Measurements from ENCODE around the gene SLC6A1.
A peak's percentile ranks its signal among the peaks of the same experiment; 100 is the strongest.
"Not testable (repeated sequence)": the region's sequence is repeated elsewhere in the genome, so short reads cannot be mapped to it uniquely, and the experiment has no call there.

SLC6A1 gene

GRCh38 chr3:11022115-11022514, 29.6 kb downstream of the SLC6A1 start:
- no peak for DNase-seq

DNA sequence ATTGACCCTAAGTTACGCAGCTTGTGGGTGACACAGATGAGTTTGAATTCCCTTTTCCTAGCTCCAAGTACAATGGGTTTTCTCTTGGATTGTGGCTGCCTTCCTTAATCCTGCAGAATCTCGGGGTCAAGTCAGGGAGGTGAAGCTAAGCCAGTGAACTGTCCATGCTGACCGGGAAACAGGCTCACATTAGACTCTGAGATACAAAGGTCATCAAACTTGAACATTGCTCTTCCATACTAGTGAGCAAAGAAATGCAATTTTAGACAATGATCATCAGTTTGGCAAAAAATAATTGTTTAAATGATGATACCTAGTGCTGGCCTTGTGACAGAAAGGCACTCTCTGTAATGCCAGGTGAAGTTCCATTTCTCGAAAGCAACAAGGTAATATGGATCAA, 31.6 kb downstream of the SLC6A1 start:
- no peak for DNase-seq

DNA sequence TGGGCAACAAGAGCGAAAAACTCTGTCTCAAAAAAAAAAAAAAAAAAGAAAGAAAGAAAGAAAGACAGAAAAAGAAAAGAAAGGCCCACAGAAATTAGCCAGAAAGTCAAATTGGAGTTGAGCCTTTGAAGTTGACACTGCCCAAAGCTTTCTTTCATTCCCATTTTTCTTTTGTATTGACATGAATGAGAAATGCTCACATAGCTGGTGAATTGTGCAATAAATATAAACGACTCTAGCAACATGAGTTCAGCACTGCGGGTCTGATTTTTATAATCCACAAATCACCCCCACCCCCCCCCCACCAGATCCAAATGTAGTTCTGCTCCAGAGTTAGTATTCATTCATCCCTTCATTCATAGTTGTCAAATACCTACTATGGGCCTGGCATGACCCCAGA, 37.4 kb downstream of the SLC6A1 start:
- DNase-seq, result no peak

DNA sequence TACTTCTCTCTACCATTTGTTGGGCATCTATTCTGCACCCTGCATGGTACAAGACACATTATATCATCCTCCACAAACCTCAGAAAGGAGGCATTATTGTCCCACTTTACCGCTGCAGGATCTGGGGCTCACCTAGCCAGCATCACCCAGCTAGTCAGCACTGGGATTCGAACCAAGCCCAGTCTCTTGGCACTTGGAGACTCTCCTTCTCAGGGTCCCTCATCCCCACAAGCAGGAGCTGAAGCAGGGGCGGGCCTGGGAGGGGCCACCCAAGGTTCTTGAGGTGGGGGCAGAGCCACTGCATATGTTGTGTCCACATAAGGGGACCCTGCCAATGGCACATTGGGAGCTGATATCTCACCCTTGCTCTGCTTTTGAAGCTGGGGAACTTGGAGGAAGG, 41.3 kb downstream of the SLC6A1 start:
- no peak for DNase-seq

DNA sequence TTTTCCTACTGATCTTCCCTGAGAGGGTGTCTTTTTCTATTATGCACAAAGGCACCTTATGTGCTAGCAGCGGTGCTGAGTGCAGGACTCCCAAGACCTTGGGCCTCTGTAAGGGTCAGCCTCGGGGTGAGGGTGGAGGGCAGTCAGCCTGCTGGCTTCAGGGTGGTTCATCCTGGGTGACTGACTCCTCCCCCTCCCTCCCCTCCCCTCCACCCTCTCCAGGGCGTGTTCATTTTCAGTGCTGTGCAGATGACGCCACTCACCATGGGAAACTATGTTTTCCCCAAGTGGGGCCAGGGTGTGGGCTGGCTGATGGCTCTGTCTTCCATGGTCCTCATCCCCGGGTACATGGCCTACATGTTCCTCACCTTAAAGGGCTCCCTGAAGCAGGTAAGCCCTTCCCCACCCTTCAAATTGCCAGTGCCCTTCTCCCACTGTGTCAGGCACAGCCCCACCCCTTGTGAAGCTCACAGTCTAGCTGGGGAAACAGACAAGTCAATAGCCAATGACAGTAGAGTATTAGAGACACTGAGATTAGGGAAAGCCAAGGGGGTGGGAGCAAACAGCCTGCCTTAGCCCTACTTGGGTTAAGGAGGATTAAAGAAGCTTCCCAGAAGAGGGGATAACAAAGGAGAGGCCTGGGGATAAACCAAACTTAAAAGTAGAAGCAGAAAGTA, 41.9 kb downstream of the SLC6A1 start:
- DNase-seq, result no peak

- DNase-seq, result no peak
Observed at GRCh38 chr3:11035757-11036505, 43.4 kb downstream of the SLC6A1 start.

DNA sequence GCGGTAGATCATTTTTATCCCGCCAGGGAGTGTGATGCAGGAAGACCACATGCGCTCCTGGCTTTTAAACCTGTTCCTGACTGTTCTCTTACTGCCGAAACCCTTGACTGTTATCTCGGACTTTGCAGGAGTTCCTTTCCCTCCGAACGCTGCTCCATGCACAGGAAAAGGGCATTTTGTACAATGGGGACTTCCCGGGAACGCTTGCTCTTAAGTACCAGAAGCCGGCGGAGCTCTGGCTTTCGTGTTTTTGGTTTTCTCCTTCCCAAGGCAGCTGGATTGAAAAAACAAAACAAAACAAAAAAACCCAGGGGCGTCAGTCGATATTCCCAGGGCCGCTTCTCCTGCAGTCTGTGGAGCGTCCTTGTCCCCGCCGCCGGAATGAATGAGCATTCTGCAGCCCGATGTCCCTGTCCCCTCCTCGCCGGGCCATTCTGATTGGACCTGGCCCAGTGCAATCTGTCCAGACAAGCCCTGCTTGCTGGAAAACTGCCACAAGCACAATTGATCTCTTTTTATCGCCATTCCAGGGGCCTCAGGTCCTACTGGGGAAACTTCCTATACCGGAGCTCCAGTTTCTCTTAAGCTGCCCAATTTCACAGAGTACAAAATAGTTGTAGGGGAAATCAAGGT, 44.8 kb downstream of the SLC6A1 start:
- no peak for DNase-seq

- no peak for DNase-seq
Observed at GRCh38 chr3:11037976-11038375, 45.4 kb downstream of the SLC6A1 start.

DNA sequence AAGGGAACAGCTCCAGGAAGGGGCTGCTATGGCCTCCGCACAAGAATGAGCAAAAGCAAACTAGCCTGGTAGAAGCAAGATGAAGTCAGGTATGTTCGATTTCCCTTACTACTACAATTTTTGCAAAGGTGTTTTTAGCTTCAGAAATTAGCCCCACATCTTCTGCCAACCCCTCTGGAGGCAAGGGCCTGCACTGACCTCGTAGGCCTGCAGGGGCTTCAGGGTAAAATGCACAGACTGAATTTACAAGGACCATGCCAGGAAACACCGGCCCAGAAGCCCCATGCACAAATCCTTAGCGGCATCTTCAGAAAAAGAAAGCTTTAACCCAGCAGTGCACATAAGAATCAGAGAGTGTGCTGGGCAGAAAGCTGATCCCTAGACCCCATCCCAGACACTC, 53.0 kb downstream of the SLC6A1 start:
- no peak for DNase-seq

DNA sequence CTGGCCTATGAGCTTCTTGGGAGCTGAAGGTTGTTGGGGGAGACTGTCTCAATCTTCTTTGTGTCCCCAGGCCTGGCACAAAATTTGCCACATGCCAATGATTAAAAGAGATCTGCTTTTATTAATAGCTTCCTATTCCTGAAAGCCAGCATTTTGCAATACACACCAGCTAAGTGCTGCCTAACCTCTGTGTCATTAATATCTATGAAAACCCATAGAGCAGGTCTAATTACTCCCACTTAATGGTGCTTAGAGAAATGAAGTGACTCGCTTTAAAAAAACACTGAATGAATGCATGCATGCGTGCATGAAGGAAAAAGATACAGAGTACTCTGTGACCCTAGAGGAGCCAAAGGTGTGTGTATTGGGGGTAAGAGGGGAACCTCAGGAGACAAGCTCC, 55.0 kb downstream of the SLC6A1 start:
- no peak for DNase-seq

- no peak for DNase-seq
Observed at GRCh38 chr3:11050666-11051323, 58.2 kb downstream of the SLC6A1 start.

DNA sequence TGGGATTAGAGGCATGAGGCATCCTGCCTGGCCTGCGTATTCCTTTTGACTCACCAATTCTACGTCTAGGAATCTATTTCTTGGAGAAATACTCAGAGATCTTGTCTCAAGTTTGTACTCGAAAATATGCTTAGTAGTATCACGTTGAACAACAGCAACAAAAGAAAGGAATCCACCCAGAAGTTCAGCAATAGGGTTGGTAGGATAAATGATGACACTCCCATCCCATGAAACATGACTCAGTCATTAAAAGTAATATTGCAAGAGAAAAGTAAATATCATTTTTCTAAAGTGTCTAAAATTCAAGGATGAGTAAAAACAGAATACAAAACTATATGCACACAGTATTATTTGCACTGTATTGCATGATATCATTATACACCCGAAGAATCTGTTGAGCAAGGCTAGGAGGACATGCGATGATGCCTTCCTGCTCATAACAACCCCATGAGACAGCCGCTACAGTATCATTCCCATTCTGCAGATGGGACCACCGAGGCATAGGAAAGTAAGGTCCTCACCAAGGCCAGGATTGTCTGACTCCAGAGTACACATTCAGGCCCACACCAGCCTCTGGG, 61.5 kb downstream of the SLC6A1 start:
- no peak for DNase-seq

- no peak for DNase-seq
Observed at GRCh38 chr3:11054739-11055438, 62.3 kb downstream of the SLC6A1 start.

DNA sequence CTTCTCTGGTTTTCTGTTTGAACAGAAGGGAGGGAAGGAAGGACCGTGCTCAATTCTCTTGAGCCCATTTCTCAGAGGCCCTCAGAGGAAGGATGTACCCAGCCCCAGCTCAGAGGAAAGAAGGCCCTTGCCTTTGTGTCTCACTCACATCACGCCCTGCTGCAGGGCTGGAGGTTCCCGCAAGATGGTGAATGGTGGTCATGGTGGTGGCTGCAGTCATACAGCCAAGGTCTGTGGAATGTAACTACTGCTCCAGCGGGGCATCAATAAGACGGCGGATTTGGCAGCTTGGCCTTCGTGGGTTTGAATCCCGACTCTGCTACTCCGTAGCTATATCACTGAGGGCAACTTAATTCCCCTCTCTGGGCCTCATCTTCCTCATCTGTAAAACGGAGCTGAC, 62.9 kb downstream of the SLC6A1 start:
- no peak for DNase-seq

DNA sequence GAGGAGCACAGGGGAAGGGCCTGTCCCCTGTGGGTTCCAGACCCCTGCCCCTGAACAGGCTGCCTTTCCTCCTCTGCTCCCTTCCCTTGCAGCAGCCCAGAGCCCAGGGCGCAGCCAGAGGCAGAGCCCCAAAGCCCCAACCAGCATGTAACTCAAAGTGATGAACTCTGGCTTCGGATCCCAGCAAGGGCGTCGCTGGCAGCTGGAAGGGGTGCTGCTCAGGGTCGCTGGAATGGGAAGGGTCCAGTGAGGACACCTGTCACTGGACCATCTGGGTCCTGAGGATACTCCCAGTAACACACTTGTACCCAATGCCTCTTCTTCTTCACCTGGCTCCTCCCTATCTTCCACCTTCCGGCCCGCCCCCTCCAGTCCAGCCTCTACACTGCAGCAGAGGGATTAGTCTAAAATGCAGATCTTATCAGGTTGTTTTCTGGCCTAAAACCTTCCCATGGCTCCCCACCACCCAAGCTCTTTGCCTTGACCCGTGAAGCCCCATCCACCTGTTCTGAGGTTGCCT, 64.0 kb downstream of the SLC6A1 start:
- DNase-seq, result no peak

DNA sequence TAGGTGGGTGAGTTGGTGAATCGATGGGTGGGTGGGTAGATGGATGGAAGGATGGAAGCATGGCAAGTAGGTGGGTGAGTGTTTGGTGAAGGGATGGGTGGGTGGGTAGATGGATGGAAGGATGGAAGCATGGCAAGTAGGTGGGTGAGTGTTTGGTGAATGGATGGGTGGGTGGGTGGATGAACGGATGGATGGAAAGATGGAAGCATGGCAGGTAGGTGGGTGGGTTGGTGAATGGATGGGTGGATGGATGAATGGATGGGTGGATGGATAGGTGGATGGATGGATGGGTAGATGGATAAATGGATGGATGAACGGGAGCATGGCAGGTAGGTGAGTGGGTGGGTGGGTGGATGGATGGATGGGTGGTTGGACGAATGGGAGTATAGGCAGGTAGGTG, 65.1 kb downstream of the SLC6A1 start:
- no peak for DNase-seq

DNA sequence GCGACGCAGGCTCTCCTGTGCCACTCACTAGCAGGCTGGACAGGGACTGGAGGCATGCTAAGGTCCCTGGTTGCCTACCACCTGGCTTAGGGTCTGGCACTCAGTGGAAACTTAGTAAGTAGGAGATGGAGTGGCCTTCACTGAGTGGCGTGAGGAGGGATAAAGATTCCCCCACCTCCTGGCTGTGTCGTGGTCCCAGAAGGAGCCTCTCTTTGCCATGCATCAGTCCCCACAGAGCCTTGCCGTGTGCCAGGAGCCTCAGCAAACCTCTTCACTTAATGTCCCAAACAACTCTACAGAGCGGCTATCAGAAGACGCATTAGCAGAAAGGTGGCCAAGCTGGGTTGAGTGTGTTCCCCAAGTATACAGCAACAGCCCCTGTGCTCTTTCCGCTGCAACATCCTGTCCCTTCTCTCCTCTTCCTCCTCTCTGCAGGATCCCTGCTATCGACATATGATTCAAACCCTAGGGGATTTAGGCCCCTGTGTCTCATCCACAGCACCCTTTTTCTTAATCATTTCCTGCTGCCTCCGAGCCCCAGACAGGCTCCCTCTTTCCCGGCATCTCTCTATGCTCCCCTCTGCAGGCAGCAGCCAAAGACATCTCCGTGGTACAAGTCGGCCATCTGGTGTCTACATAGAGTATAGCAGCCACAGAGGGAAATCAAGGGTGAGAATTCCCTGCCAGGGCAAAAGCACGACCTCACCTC, 66.7 kb downstream of the SLC6A1 start:
- peak in 1 of 2 experiments; percentile 5 for DNase-seq

DNA sequence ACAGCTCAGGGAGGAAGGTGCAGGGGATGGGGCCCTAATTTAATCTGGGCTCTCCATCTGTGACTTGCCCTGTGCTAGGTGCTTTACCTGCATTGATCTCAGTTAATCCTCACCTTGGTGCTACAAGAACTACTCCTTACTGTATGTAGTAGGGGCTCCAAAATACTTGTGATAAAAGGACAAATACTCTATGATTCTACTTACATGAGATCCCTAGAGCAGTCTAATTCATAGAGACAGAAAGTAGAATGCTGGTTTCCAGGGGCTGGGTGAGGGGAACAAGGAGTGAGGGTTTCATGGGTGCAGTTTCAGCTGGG, 67.2 kb downstream of the SLC6A1 start:
- DNase-seq, result no peak

DNA sequence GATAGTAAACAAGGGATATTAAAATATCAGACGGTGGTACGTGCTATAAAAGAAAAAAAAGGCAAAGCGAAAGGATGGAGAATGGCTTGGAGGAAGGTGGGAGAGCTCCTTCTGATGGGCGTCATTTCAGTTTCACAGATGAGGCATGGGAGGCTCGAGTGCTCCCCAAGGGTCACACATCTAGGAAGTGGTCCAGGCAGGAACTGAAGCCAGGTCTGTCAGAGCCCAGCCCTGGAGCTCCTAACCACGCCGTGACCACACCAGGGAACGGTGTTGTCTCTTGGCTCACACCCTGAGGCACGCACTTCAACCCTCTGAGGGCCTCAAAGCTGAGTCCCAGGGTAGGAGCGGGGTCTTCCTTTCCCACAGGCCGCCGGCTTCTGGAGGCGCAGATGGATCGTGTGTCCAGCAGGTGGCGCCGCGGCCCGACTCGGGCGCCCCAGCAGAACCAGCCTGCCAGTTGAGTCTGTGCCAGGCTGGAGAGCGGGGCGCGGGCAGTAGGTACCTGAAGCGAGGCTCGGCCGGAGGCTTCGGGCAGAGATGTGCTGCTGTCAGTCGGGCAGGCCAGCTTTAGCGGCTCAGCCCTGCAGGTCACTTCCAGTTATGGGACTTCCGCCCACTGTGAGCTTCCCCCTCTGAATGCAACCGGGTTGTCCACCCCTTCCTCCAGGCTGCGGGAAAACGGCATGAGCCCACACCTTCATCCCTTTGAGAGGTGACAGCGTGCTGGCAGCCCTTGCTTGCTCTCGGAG, 68.1 kb downstream of the SLC6A1 start:
- peak; percentile 6 to 14 for DNase-seq

DNA sequence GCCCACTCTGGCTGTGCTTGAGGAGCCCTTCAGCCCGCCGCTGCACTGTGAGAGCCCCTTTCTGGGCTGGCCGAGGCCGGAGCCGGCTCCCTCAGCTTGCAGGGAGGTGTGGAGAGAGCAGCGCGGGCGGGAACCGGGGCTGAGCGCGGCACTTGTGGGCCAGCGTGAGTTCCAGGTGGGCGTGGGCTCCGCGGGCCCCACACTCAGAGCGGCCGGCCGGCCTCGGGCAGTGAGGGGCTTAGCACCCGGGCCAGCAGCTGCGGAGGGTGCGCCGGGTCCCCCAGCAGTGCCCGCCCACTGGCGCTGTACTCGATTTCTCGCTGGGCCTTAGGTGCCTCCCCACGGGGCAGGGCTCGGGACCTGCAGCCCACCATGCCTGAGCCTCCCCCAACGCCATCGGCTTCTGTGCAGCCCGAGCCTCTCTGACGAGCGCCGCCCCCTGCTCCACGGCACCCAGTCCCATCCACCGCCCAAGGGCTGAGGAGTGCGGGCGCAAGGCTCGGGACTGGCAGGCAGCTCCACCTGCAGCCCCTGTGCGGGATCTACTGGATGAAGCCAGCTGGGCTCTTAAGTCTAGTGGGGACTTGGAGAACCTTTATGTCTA, 68.8 kb downstream of the SLC6A1 start:
- not testable (repeated sequence) for DNase-seq

DNA sequence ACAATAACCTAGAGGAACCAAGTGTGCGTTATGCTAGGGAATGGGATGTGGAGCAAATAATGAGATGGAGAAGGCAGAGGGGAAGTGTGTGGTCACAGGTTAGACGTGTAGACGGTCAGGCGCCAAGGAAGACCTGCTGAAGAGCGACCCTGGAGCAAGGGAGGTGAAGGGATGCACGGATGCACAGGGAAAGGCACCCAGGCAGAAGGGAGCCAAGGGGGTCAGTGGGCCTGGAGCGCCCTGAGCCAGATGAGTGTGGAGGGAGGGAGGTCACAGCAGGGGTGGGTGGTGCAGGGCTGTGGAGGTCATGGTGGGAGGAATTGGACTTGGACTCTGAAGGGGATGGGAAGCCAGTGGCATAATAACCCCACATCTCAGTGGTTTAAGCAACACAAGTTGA, 70.2 kb downstream of the SLC6A1 start:
- DNase-seq, result no peak

Data from activated CD4-positive, alpha-beta T cell treated with anti-CD3 and anti-CD28 coated beads, Interleukin-2, amount 50 U/mL, for 4 hours (primary cell).